Measurements from ENCODE around the gene ADAMTS1. TPM values are rescaled to one million over a fixed set of nuclear protein-coding genes. Genes with fewer than 3 reads are reported as not detected.

ADAMTS1 gene
- total and polyA plus RNA-seq, 9 donors: 93.7 to 532 (median 282) TPM

- Histone ChIP-seq H3K27ac (no peak overlapping the region), H3K4me3 (no peak overlapping the region), H3K27me3 (no peaks in the 10 kb centered on the region), H3K4me1 (ENCODE audit: insufficient read depth) (no peaks in the 10 kb centered on the region), H3K9me3 (no peaks in the 10 kb centered on the region), H3K36me3 (no peaks in the 10 kb centered on the region)
- 93 to 99% (median 97%) methylated on average over 3 of the region's 3 CpGs for WGBS, 3 donors
- TF ChIP-seq POLR2A (IDR thresholded peaks at IDR 0.05) (no peak), CTCF (IDR thresholded peaks at IDR 0.05) (no peak), EP300 (IDR thresholded peaks at IDR 0.05) (no peak)
- intact Hi-C loops (cut with DNase I): loop anchor here (5.0 to 10.0 kb wide), 4 partner anchors 850 to 1892 kb away; no protein-coding TSS in a partner anchor
- DNase-seq: no peak
Measured at GRCh38 chr21:26852423-26852822, 7.2 kb upstream of the ADAMTS1 start.

GRCh38 chr21:26851109-26851944, 6.1 kb upstream of the ADAMTS1 start:
- Histone ChIP-seq H3K27ac (no peak overlapping the region), H3K4me1 (ENCODE audit: insufficient read depth) (no peaks in the 10 kb centered on the region), H3K9me3 (no peaks in the 10 kb centered on the region), H3K36me3 (no peaks in the 10 kb centered on the region), H3K4me3 (no peak overlapping the region), H3K27me3 (no peaks in the 10 kb centered on the region)
- no peak for DNase-seq
- intact Hi-C loops (cut with DNase I): loop anchor here (5.0 to 10.0 kb wide), 4 partner anchors 851 to 1893 kb away; no protein-coding TSS in a partner anchor
- TF ChIP-seq POLR2A (IDR thresholded peaks at IDR 0.05) (no peak), EP300 (IDR thresholded peaks at IDR 0.05) (no peak), CTCF (IDR thresholded peaks at IDR 0.05) (no peak)
- WGBS, 3 donors: 81 to 84% (median 83%) methylated on average over 6 of the region's 6 CpGs

- Histone ChIP-seq H3K4me3 (peak overlapping the region; percentile 4), H3K27ac (no peak overlapping the region), H3K36me3 (no peaks in the 10 kb centered on the region), H3K4me1 (ENCODE audit: insufficient read depth) (no peaks in the 10 kb centered on the region), H3K9me3 (no peaks in the 10 kb centered on the region), H3K27me3 (no peaks in the 10 kb centered on the region)
- WGBS, 3 donors: 5 to 9% (median 5%) methylated on average over 5 of the region's 5 CpGs
- no peak for DNase-seq
- TF ChIP-seq CTCF (IDR thresholded peaks at IDR 0.05) (peak; percentile 86 to 97 (median 89)), EP300 (IDR thresholded peaks at IDR 0.05) (no peak)
- intact Hi-C loops (cut with DNase I): loop anchor here (5.0 to 10.0 kb wide), 4 partner anchors 852 to 1895 kb away; no protein-coding TSS in a partner anchor
Measured at GRCh38 chr21:26850116-26850643, 5.0 kb upstream of the ADAMTS1 start.

- Histone ChIP-seq H3K4me3 (peak overlapping the region; percentile 4), H3K9me3 (no peaks in the 10 kb centered on the region), H3K36me3 (no peaks in the 10 kb centered on the region), H3K27ac (no peak overlapping the region), H3K4me1 (ENCODE audit: insufficient read depth) (no peaks in the 10 kb centered on the region), H3K27me3 (no peaks in the 10 kb centered on the region)
- no peak for DNase-seq
- WGBS, 3 donors: 2 to 8% (median 4%) methylated on average over 4 of the region's 4 CpGs
- intact Hi-C loops (cut with DNase I): loop anchor here (5.0 to 10.0 kb wide), 7 partner anchors 47 to 1898 kb away; no protein-coding TSS in a partner anchor
- TF ChIP-seq POLR2A (IDR thresholded peaks at IDR 0.05) (no peak), EP300 (IDR thresholded peaks at IDR 0.05) (no peak), CTCF (IDR thresholded peaks at IDR 0.05) (peak; percentile 34 to 49 (median 45))
Measured at GRCh38 chr21:26849428-26850115, 4.4 kb upstream of the ADAMTS1 start.
